GM21381 (cell line): ENCODE data around the gene BTBD9.

Experiments used
- ATAC-seq: cut with Tn5 transposase; IDR thresholded peaks from one replicate; pipeline ENCODE4 v1.9.1; 2021; ENCODE audit warnings: mild to moderate bottlenecking, moderate library complexity; ENCODE audit not compliant: unreplicated experiment

BTBD9 gene

GRCh38 chr6:38153798-38154345 is 485.9 kb downstream of the BTBD9 start:
- no peak for ATAC-seq

GRCh38 chr6:38153076-38153797 is 486.5 kb downstream of the BTBD9 start:
- no peak for ATAC-seq

GRCh38 chr6:38152620-38153019 is 487.1 kb downstream of the BTBD9 start:
- ATAC-seq = no peak

GRCh38 chr6:38151580-38152500 is 487.9 kb downstream of the BTBD9 start:
- ATAC-seq = no peak

GRCh38 chr6:38150681-38151296 is 488.9 kb downstream of the BTBD9 start:
- no peak for ATAC-seq

- no peak for ATAC-seq
Measured at GRCh38 chr6:38150021-38150420, 489.7 kb downstream of the BTBD9 start.

- ATAC-seq = no peak
Measured at GRCh38 chr6:38149531-38149930, 490.2 kb downstream of the BTBD9 start.

GRCh38 chr6:38148606-38149005 is 491.1 kb downstream of the BTBD9 start:
- no peak for ATAC-seq

- ATAC-seq = no peak
Measured at GRCh38 chr6:38146734-38147027, 493.0 kb downstream of the BTBD9 start.

- no peak for ATAC-seq
Measured at GRCh38 chr6:38146021-38146733, 493.6 kb downstream of the BTBD9 start.

- ATAC-seq = no peak
Measured at GRCh38 chr6:38144365-38144945, 495.3 kb downstream of the BTBD9 start.

GRCh38 chr6:38143191-38144150 is 496.3 kb downstream of the BTBD9 start:
- no peak for ATAC-seq

- ATAC-seq = no peak
Measured at GRCh38 chr6:38142178-38142902, 497.4 kb downstream of the BTBD9 start.

GRCh38 chr6:38141716-38142115 is 498.0 kb downstream of the BTBD9 start:
- ATAC-seq = no peak

- ATAC-seq = no peak
Measured at GRCh38 chr6:38141085-38141484, 498.6 kb downstream of the BTBD9 start.

- ATAC-seq = no peak
Measured at GRCh38 chr6:38138374-38138773, 501.4 kb downstream of the BTBD9 start.

GRCh38 chr6:38137608-38138265 is 502.0 kb downstream of the BTBD9 start:
- no peak for ATAC-seq

- ATAC-seq = no peak
Measured at GRCh38 chr6:38136547-38136946, 503.2 kb downstream of the BTBD9 start.
